NB4 (cell line): ENCODE measurements around the gene HS6ST1.

Source experiments
- CTCF ChIP-seq: IDR thresholded peaks from one replicate; pipeline ENCODE4 v1.5.1; 2012; ENCODE audit warnings: low read depth, low read length
- POLR2A ChIP-seq: IDR thresholded peaks from 2 replicates; pipeline ENCODE4 v1.6.1; 2011; ENCODE audit warnings: mild to moderate bottlenecking; ENCODE audit not compliant: insufficient read length; ENCODE audit errors: extremely low read depth

- TF ChIP-seq CTCF: no peak
- no peak for TF ChIP-seq POLR2A
Observed at GRCh38 chr2:128358941-128359731, 40.5 kb upstream of the HS6ST1 start.
